ENCODE data around the gene FJX1.

Gene FJX1

GRCh38 chr11:35617687-35618496, at the start of gene FJX1:
Gene FJX1 (plus strand): TSS chr11:35618460. CDS start chr11:35618637, 177 bp downstream.
- DNase-seq (ENCODE audit: low read depth): peak; percentile 89
- peak within 1 kb of the TSS; percentile 68 for H3K4me3 ChIP-seq (ENCODE audit: low read length)
- TF ChIP-seq CTCF (conservative IDR thresholded peaks at IDR 0.05; ENCODE audit: low read length): no peak

GRCh38 chr11:35571696-35572095, 46.6 kb upstream of the FJX1 start:
- no peak overlapping the region for H3K4me3 ChIP-seq (ENCODE audit: low read length)
- TF ChIP-seq CTCF (conservative IDR thresholded peaks at IDR 0.05; ENCODE audit: low read length): no peak
- DNase-seq (ENCODE audit: low read depth): no peak

- DNase-seq (ENCODE audit: low read depth): peak; percentile 97
- no peak overlapping the region for H3K4me3 ChIP-seq (ENCODE audit: low read length)
- no peak for TF ChIP-seq CTCF (conservative IDR thresholded peaks at IDR 0.05; ENCODE audit: low read length)
Measured at GRCh38 chr11:35579557-35580396, 38.5 kb upstream of the FJX1 start.

- no peak for DNase-seq (ENCODE audit: low read depth)
- H3K4me3 ChIP-seq (ENCODE audit: low read length): no peak overlapping the region
- TF ChIP-seq CTCF (conservative IDR thresholded peaks at IDR 0.05; ENCODE audit: low read length): no peak
Measured at GRCh38 chr11:35580397-35580781, 37.9 kb upstream of the FJX1 start.

- DNase-seq (ENCODE audit: low read depth): no peak
- TF ChIP-seq CTCF (conservative IDR thresholded peaks at IDR 0.05; ENCODE audit: low read length): no peak
- no peak overlapping the region for H3K4me3 ChIP-seq (ENCODE audit: low read length)
Measured at GRCh38 chr11:35582033-35582432, 36.2 kb upstream of the FJX1 start.

- DNase-seq (ENCODE audit: low read depth): peak; percentile 79
- TF ChIP-seq CTCF (conservative IDR thresholded peaks at IDR 0.05; ENCODE audit: low read length): no peak
- H3K4me3 ChIP-seq (ENCODE audit: low read length): no peak overlapping the region
Measured at GRCh38 chr11:35583126-35583525, 35.1 kb upstream of the FJX1 start.

Measured in AG10803 (cell line).